Measurements from ENCODE around the gene CAMTA1.

DNA sequence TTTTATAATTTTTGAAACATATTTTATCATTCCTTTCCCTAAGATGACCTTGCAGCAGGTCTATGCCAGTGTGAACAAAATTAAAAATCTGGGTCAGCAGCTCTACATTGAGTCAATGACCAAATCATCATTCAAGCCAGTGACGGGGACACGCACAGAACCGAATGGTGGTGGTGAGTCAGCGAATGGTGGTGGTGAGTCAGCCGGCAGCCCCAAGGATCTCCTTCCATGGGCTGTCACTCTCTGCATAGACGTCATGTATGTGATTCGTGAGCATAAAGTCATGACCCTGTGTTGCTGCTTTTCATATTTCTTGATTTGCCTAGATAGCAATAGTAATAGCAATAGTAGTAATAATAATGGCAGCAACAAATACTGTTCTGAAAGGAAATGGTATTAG, 1025.1 kb downstream of the CAMTA1 start:
- TF ChIP-seq, protein P1, sequence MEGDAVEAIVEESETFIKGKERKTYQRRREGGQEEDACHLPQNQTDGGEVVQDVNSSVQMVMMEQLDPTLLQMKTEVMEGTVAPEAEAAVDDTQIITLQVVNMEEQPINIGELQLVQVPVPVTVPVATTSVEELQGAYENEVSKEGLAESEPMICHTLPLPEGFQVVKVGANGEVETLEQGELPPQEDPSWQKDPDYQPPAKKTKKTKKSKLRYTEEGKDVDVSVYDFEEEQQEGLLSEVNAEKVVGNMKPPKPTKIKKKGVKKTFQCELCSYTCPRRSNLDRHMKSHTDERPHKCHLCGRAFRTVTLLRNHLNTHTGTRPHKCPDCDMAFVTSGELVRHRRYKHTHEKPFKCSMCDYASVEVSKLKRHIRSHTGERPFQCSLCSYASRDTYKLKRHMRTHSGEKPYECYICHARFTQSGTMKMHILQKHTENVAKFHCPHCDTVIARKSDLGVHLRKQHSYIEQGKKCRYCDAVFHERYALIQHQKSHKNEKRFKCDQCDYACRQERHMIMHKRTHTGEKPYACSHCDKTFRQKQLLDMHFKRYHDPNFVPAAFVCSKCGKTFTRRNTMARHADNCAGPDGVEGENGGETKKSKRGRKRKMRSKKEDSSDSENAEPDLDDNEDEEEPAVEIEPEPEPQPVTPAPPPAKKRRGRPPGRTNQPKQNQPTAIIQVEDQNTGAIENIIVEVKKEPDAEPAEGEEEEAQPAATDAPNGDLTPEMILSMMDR (IDR thresholded peaks at IDR 0.05; ENCODE audit: low read length) = no peak
- no peak for TF ChIP-seq EZH2phosphoT487 (IDR thresholded peaks at IDR 0.05; ENCODE audit: low read length)
